DOHH2 (cell line): ENCODE measurements around the gene GAS5.
"Not testable (repeated sequence)": the region's sequence is repeated elsewhere in the genome, so short reads cannot be mapped to it uniquely, and the experiment has no call there.

Source experiments
- H3F3A ChIP-seq: fragments of 200-600 bp; sonication (generic), shearing (Covaris generic); 2 replicates; pipeline ENCODE4 v1.6.0; 2016; ENCODE audit warnings: antibody characterized with exemption, mild to moderate bottlenecking; ENCODE audit not compliant: control insufficient read depth, insufficient read depth
- H3K27ac ChIP-seq: fragments of 200-600 bp; sonication (generic); 2 replicates; pipeline ENCODE4 v1.5.1; 2014; ENCODE audit warnings: low read depth, mild to moderate bottlenecking, low read length, moderate library complexity
- H3K27me3 ChIP-seq: fragments of 200-600 bp; sonication (generic); 2 replicates; pipeline ENCODE4 v1.6.1; 2014; ENCODE audit warnings: mild to moderate bottlenecking, low read length, mixed read lengths; ENCODE audit not compliant: control insufficient read depth
- H3K36me3 ChIP-seq: fragments of 200-600 bp; sonication (generic); 2 replicates; pipeline ENCODE4 v1.6.1; 2014; ENCODE audit warnings: mild to moderate bottlenecking, low read length, moderate library complexity, mixed read lengths; ENCODE audit not compliant: control insufficient read depth
- H3K4me1 ChIP-seq: fragments of 200-600 bp; sonication (generic); 2 replicates; pipeline ENCODE4 v1.6.1; 2014; ENCODE audit warnings: mild to moderate bottlenecking, low read length, mixed read lengths; ENCODE audit not compliant: control insufficient read depth
- H3K4me2 ChIP-seq: fragments of 200-600 bp; sonication (generic); 2 replicates; pipeline ENCODE4 v1.6.0; 2014; ENCODE audit warnings: mild to moderate bottlenecking, low read length, moderate library complexity
- H3K4me3 ChIP-seq: fragments of 200-600 bp; sonication (generic); 2 replicates; pipeline ENCODE4 v1.5.1; 2014; ENCODE audit warnings: mild to moderate bottlenecking, low read length, mixed read lengths
- H3K79me2 ChIP-seq: fragments of 200-600 bp; sonication (generic); 2 replicates; pipeline ENCODE4 v1.6.1; 2014; ENCODE audit warnings: mild to moderate bottlenecking, low read length, mixed read lengths; ENCODE audit not compliant: control insufficient read depth
- H3K9me2 ChIP-seq: fragments of 200-600 bp; sonication (generic); replicated peaks from 2 replicates; pipeline ENCODE4 v1.6.1; 2014; ENCODE audit warnings: mild to moderate bottlenecking, low read length, mixed read lengths; ENCODE audit not compliant: control insufficient read depth
- H3K9me3 ChIP-seq: fragments of 200-600 bp; sonication (generic); 2 replicates; pipeline ENCODE4 v1.6.1; 2014; ENCODE audit warnings: antibody characterized with exemption, low read length, mixed read lengths; ENCODE audit not compliant: control insufficient read depth, insufficient read depth
- H4K20me1 ChIP-seq: fragments of 200-600 bp; sonication (generic); 2 replicates; pipeline ENCODE4 v1.6.0; 2014; ENCODE audit warnings: low read depth, mild to moderate bottlenecking, antibody characterized with exemption, low read length, moderate library complexity; ENCODE audit not compliant: control insufficient read depth, insufficient read depth
- EZH2phosphoT487 ChIP-seq: fragments of 200-600 bp; sonication (generic); IDR thresholded peaks from 2 replicates; pipeline ENCODE4 v1.6.1; 2017; ENCODE audit warnings: borderline replicate concordance, mild to moderate bottlenecking, antibody characterized with exemption, low read length, moderate library complexity, mixed read lengths
- TF ChIP-seq, protein P1 (sequence below): fragments of 200-600 bp; sonication (generic); IDR thresholded peaks from one replicate; pipeline ENCODE4 v1.5.1; 2014; ENCODE audit warnings: antibody characterized with exemption, mild to moderate bottlenecking, low read depth, low read length; ENCODE audit not compliant: poor library complexity, severe bottlenecking

Gene GAS5

GRCh38 chr1:173863224-173864161 lies 4.3 kb downstream of the GAS5 start:
- peak overlapping the region; percentile 70 for H3K4me2 ChIP-seq
- peak overlapping the region; percentile 94 for H3K27ac ChIP-seq
- H3K27me3 ChIP-seq: no peaks in the 10 kb centered on the region
- H3K4me3 ChIP-seq: peak overlapping the region; percentile 96
- TF ChIP-seq, protein P1, sequence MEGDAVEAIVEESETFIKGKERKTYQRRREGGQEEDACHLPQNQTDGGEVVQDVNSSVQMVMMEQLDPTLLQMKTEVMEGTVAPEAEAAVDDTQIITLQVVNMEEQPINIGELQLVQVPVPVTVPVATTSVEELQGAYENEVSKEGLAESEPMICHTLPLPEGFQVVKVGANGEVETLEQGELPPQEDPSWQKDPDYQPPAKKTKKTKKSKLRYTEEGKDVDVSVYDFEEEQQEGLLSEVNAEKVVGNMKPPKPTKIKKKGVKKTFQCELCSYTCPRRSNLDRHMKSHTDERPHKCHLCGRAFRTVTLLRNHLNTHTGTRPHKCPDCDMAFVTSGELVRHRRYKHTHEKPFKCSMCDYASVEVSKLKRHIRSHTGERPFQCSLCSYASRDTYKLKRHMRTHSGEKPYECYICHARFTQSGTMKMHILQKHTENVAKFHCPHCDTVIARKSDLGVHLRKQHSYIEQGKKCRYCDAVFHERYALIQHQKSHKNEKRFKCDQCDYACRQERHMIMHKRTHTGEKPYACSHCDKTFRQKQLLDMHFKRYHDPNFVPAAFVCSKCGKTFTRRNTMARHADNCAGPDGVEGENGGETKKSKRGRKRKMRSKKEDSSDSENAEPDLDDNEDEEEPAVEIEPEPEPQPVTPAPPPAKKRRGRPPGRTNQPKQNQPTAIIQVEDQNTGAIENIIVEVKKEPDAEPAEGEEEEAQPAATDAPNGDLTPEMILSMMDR: no peak
- no peaks in the 10 kb centered on the region for H3K9me2 ChIP-seq
- peaks cover 78% of the 10 kb centered on the region for H3K36me3 ChIP-seq
- H3F3A ChIP-seq: peaks cover 89% of the 10 kb centered on the region
- no peaks in the 10 kb centered on the region for H3K9me3 ChIP-seq
- H3K79me2 ChIP-seq: peaks cover 37% of the 10 kb centered on the region
- H3K4me1 ChIP-seq: peaks cover 43% of the 10 kb centered on the region
- H4K20me1 ChIP-seq: peaks cover 31% of the 10 kb centered on the region; the same call in 1 of the 2 replicates

- TF ChIP-seq EZH2phosphoT487: no peak
- TF ChIP-seq, protein P1: no peak
- Histone ChIP-seq H3K9me3 (no peaks in the 10 kb centered on the region), H3K27me3 (no peaks in the 10 kb centered on the region), H3K4me1 (peaks cover 43% of the 10 kb centered on the region), H3K4me3 (no peak overlapping the region), H3K36me3 (peaks cover 85% of the 10 kb centered on the region), H3K79me2 (peaks cover 37% of the 10 kb centered on the region), H3K4me2 (peak overlapping the region; percentile 70), H3K27ac (peak overlapping the region; percentile 94), H4K20me1 (peaks cover 31% of the 10 kb centered on the region; the same call in 1 of the 2 replicates), H3F3A (peaks cover 93% of the 10 kb centered on the region), H3K9me2 (no peaks in the 10 kb centered on the region)
Measured at GRCh38 chr1:173862769-173863223, 5.0 kb downstream of the GAS5 start.

DNA sequence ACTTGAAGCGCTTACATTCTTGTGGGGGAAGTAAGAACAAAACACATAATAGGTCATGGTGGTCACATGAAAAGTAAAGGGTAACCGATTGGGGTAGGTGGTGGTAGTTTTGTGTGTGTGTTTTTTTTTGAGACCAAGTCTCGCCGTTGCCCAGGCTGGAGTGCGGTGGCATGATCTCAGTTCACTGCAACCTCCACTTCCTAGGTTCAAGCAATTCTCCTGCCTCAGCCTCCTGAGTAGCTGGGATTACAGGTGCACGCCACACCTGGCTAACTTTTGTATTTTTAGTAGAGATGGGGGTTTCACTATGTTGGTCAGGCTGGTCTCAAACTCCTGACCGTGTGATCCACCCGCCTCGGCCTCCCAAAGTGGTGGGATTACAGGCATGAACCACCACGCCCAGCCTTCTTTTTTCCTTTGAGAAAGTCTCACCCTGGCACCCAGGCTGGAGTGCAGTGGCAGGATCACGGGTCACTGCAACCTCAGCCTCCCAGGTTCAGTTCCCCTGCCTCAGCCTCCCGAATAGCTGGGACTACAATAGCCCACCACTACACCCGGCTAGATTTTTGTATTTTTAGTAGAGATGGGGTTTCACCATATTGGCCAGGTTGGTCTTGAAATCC lies 5.5 kb downstream of the GAS5 start:
- Histone ChIP-seq H3K36me3 (peaks cover 85% of the 10 kb centered on the region), H3F3A (peaks cover 92% of the 10 kb centered on the region), H3K27ac (peak overlapping the region; percentile 94), H4K20me1 (peaks cover 31% of the 10 kb centered on the region; the same call in 1 of the 2 replicates), H3K79me2 (peaks cover 31% of the 10 kb centered on the region), H3K4me1 (peaks cover 43% of the 10 kb centered on the region)
- H3K4me2 ChIP-seq, H3K9me2 ChIP-seq, H3K9me3 ChIP-seq, H3K27me3 ChIP-seq, H3K4me3 ChIP-seq: not testable (repeated sequence)

DNA sequence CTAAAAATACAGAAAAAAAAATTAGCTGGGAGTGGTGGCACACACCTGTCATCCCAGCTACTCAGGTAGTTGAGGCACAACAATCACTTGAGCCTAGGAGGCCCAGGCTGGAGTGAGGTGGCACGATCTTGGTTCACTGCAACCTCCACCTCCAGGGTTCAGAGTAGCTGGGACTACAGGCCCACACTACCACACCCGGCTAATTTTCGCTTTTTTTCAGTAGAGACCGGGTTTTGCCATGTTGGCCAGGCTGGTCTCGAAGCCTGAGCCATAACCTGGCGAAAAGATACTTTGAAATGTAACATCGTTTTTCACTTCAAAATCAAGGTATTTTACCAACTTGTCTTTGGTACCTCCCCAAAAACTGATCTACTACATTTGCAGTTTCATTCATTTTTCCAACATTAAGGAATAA lies 6.1 kb downstream of the GAS5 start:
- no peak overlapping the region for H3K4me3 ChIP-seq
- peaks cover 90% of the 10 kb centered on the region for H3F3A ChIP-seq

More for the DNA sequence above, 6.1 kb downstream of the GAS5 start:
- TF ChIP-seq, protein P1: no peak
- TF ChIP-seq EZH2phosphoT487: no peak
- Histone ChIP-seq H3K27me3 (no peaks in the 10 kb centered on the region), H3K36me3 (peaks cover 85% of the 10 kb centered on the region), H3K4me1 (peaks cover 43% of the 10 kb centered on the region), H3K4me2 (no peak overlapping the region), H3K9me3 (no peaks in the 10 kb centered on the region), H4K20me1 (peaks cover 25% of the 10 kb centered on the region; the same call in 1 of the 2 replicates), H3K27ac (peak overlapping the region; percentile 94), H3K79me2 (peaks cover 26% of the 10 kb centered on the region), H3K9me2 (no peaks in the 10 kb centered on the region)
